HG03520 (cell line): ENCODE results near the gene CTNNBL1.
"Not testable (repeated sequence)": the region's sequence is repeated elsewhere in the genome, so short reads cannot be mapped to it uniquely, and the experiment has no call there.

Experiments
- ATAC-seq: cut with Tn5 transposase; IDR thresholded peaks from one replicate; pipeline ENCODE4 v1.9.1; 2021; ENCODE audit warnings: mild to moderate bottlenecking, moderate library complexity; ENCODE audit not compliant: unreplicated experiment

CTNNBL1 gene

GRCh38 chr20:37693635-37694626 lies at the start of gene CTNNBL1:
CTNNBL1 (plus strand) TSS chr20:37694030; CDS start chr20:37694123, 93 bp downstream.
- peak; percentile 73 for ATAC-seq

- ATAC-seq, result no peak
Measured at GRCh38 chr20:37644605-37645004, 49.2 kb upstream of the CTNNBL1 start.

GRCh38 chr20:37647946-37648345 lies 45.9 kb upstream of the CTNNBL1 start:
- ATAC-seq, result no peak

DNA sequence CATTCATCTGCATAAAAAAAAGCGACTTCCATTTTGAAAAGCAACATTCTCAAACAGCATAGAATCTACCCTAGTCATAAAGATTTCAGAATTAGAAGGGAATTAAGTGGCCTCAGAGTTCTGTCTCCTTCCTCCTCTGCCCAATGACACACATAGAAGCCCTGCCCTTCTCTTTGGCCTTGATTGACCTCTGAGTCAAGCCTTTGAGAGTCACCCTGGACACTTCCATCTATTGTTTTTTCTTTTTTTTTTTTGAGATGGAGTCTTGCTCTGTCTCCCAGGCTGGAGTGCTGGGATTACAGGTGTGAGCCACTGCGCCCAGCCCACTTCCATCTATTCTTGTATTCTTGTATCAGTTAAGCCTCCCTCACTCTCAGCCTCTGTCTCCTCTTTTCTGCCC lies 44.8 kb upstream of the CTNNBL1 start:
- ATAC-seq, result no peak

DNA sequence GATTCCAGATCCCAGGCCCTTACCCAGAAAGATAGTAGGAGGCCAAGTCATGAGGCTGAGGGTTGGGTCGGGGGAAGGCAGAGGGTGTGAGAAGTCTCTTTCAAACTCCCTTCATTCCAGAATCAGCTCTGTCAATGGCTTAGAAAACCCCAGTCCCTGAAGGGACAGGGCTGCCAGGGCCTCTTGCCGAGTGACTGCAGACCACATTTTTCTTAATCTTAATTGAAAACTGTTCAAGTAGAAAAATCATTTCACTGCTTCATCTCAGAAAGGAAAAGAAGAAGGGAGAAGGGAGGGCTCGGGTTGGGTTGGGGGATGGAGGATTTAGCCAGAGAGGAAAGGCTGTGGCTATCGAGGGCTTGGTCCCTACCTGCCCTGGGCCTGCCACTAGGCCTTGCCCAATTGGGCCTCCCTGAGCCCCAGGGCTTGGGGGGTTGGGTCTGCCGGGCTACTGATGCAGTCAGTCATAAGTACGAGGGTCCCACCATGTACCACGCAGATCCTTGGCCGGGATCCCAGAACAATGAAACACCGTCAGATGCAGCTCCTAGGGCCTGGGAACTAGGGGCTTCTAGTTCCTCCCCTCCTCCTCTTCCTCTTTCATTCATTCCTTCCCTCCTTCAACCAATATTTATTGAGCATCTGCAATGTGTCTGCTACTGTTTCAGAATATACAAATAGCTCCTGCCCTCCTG lies 44.0 kb upstream of the CTNNBL1 start:
- no peak for ATAC-seq

- ATAC-seq, result no peak
Measured at GRCh38 chr20:37650661-37651060, 43.2 kb upstream of the CTNNBL1 start.

DNA sequence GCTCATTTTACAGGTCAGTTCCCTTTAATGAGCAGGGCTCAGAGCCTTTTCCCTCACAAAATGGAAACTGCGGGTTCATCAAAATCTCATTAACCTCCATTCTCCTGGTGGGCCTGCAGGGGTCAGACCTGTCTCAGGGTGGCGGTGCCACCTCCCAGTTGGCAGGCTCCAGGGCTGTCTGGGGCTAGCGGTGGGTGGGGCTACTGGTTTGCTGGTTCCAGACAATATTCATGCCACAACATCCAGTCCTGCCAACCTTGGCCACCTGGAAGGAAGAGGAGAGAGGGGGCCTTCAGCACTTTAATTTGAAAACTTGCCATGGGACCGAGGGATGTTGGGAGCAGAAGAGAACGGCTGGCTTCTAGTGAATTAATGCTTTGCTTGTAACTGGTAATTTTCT lies 41.9 kb upstream of the CTNNBL1 start:
- no peak for ATAC-seq

DNA sequence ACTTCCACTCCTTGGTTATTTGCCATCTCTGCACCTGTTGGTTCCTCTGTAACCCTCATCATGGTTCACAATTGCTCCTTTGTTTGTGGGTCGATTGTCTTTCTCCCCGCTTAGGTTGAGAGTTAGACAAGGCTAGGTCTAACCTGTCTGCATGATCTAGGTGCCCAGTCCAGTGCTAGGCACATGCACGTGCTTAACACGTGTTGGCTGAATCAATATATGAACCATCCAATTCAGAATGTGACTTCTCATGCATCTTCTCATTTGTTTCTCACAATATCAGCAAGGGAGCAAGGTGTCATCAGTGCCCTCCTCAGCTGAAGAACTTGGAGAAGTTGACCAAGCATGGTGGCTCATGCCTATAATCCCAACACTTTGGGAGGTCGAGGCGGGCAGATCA lies 36.9 kb upstream of the CTNNBL1 start:
- ATAC-seq, result no peak

DNA sequence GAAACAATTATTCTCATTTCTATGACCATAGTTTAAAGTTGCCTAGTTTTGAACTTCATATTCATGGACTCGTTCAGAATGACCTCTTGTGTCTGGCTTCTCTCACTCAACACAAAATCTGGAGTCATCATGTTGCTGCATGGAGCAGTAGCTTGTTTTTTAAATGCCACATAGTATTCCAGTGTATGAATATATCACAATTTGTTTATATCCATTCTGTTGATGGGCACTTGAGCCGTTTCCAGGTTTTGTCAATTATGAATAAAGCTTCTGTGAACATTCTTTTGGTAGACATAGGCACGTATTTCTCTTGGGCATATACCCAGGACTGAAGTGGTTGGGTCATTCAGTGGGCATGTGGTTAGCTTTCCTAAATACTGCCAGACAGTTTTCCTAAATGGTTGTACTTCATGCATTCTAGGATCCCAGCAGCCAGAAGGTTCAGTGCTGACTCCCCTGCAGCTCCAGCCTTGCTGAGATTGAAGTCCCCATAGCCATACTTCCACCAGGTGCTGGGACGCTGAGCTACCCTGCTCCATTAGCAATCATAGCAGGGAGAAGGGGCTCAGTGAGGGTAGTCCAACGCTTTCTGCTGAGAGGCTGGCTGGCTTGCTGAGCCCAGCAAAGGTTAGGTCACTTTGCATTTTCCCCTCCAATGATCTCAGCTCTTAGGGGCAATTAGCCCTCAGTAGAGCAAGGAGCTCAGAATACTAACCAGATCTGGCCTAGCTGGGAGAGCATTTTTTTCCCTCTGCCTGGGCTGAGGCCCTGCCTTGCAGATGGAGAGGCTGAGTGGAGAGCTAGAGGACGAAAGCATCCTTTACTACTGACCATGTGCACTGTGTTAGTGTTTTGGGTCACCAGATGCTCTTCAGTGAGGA lies 35.7 kb upstream of the CTNNBL1 start:
- ATAC-seq, result no peak

- no peak for ATAC-seq
Measured at GRCh38 chr20:37661519-37661918, 32.3 kb upstream of the CTNNBL1 start.

- no peak for ATAC-seq
Measured at GRCh38 chr20:37662308-37662707, 31.5 kb upstream of the CTNNBL1 start.

DNA sequence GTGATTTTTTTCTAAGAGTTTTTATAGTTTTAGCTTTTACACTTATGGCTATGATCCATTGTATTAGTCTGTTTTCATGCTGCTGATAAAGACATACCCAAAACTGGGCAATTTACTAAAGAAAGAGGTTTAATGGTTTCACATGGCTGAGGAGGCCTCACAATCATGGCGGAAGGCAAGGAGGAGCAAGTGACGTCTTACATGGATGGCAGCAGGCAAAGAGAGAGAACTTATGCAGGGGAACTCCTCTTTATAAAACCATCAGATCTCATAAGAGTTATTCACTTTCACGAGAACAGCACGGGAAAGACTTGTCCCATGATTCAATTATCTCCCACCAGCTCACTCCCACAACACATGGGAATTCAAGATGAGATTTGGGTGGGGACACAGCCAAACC lies 29.2 kb upstream of the CTNNBL1 start:
- not testable (repeated sequence) for ATAC-seq

DNA sequence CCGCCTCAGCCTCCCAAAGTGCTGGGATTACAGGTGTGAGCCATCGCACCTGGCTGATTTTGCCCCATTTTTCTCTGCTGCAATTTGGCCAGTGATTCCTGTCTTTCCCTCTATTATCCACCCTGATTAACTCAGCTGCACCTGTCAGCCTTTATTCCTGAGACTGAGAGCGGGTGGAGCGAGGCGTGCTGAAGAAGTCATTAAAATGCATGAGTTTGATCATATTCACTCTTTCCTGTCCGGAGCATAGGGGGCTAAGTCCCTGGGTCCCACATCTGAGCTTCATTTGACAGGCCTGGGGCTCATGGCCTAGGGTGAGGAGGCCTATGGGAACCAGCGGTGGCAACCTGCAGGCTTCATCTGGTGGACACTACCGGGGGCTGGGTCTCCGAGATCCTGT lies 25.7 kb upstream of the CTNNBL1 start:
- no peak for ATAC-seq

DNA sequence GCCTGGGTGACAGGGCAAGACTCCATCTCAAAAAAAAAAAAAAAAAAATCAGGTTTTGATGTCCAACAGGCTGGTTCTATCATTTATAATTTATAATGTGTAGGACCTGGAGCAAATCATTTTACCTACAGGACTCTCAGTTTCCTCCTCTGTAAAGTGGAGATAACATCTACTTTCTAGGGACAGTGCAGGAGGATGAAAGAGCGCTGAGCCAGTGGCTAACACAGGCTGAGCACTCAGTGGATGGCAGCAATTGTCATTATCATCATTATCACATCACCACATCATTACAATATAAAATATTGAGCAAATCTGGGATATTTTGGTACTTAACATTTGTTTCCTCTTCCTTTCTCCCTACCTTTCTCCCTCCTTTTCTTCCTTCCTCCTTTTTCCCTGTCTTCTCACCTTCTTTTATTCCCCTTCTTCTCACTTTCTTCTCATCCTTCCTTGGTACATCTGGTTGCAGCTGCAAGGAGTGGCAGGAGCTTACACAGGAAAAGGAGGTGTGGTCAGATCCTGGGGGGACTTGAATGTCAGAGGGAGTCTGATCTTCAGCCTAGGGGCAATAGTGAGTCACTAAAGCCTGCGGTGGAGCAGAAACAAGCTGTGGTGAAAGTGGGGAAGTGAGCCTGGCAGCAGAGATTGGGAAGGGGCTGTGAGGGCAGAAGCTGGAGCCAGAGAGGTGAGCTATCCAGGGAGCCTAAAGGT lies 24.6 kb upstream of the CTNNBL1 start:
- ATAC-seq, result no peak

DNA sequence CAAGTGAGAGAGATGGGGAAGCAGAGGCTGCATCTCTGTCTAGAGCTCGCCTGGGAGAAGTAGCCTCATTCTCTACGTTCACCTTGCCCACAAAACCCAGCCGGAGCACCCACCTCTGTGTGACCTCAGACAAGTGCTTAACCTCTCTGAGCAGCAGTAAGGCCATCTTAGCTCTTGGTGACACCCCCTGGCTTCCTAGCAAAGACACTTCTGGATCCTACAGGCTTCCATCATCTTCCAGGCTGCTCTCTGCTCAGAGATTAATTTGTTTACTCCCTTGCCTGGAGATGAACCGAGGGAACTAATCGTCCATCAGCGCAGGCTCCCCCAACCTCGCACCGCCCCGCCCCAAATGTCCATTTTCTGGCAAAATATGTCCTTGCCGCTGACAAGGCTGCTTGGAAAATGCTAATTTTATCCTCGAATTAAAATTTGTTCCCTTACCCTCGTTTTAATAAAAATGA lies 24.0 kb upstream of the CTNNBL1 start:
- no peak for ATAC-seq

- no peak for ATAC-seq
Measured at GRCh38 chr20:37670351-37670791, 23.5 kb upstream of the CTNNBL1 start.

DNA sequence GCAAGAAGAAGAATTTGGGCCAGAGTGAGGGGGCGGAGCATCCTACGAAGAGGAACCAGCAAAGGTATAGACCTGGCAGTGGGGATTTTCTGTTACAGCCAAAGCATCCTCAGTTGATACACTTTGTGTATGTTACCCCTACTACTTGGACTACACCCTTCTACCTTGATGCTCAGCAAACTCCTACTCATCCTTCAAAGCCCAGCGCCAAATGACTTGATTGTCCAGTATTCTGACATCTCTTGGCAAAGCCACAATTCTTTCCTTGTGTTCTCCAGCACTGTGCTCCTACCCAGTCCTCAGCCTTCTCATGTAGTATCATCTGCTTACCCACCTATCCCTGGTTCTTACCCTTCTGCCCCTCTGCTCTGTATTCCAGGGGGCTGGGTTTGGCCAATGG lies 21.7 kb upstream of the CTNNBL1 start:
- no peak for ATAC-seq

DNA sequence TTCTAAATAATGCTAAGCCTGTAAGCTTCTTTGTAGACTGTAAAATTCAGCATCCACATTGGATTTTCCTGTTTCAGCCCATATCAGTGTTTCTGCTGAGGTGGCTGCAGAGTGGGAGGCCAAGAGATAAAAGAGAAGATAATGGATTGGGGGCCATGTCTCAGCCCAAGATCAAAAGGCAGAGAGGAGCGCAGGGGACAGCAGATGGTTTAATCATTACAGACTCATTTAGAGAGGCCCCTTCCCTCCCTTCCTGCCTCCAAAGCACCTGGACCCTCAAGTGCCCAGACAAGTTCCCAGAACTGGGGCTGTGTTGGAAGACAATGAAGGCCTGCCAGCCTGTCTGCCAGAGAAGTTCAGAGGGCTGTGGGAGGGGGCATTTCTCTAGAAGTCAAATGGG lies 20.4 kb upstream of the CTNNBL1 start:
- ATAC-seq, result no peak

GRCh38 chr20:37676440-37676839 lies 17.4 kb upstream of the CTNNBL1 start:
- ATAC-seq, result no peak
